ENCODE measurements around the gene CRABP2.

Gene CRABP2

GRCh38 chr1:156707417-156708217, 2.2 kb upstream of the CRABP2 start:
- no peak for DNase-seq

- DNase-seq, result peak; percentile 54
Observed at GRCh38 chr1:156706657-156707416, 1.5 kb upstream of the CRABP2 start.

- DNase-seq, result peak; percentile 82
Observed at GRCh38 chr1:156705918-156706656, 704 bp upstream of the CRABP2 start.

- DNase-seq, result no peak
Observed at GRCh38 chr1:156704930-156705320, 458 bp downstream of the CRABP2 start.

- no peak for DNase-seq
Observed at GRCh38 chr1:156704166-156704711, 1.1 kb downstream of the CRABP2 start.

- DNase-seq, result no peak
Observed at GRCh38 chr1:156703741-156704140, 1.6 kb downstream of the CRABP2 start.

GRCh38 chr1:156703336-156703735, 2.0 kb downstream of the CRABP2 start:
- DNase-seq, result no peak

GRCh38 chr1:156700736-156701531, 4.4 kb downstream of the CRABP2 start:
- DNase-seq, result no peak

- no peak for DNase-seq
Observed at GRCh38 chr1:156698995-156699394, 6.4 kb downstream of the CRABP2 start.

GRCh38 chr1:156697481-156697880, 7.9 kb downstream of the CRABP2 start:
- DNase-seq, result peak; percentile 76

GRCh38 chr1:156696755-156697154, 8.6 kb downstream of the CRABP2 start:
- no peak for DNase-seq

- DNase-seq, result no peak
Observed at GRCh38 chr1:156694690-156694962, 10.8 kb downstream of the CRABP2 start.

- DNase-seq, result no peak
Observed at GRCh38 chr1:156693848-156694689, 11.3 kb downstream of the CRABP2 start.

- peak; percentile 89 for DNase-seq
Observed at GRCh38 chr1:156692925-156693847, 12.2 kb downstream of the CRABP2 start.

GRCh38 chr1:156692441-156692924, 12.9 kb downstream of the CRABP2 start:
- DNase-seq, result peak; percentile 67

- DNase-seq, result peak; percentile 41
Observed at GRCh38 chr1:156691665-156692440, 13.5 kb downstream of the CRABP2 start.

GRCh38 chr1:156691191-156691590, 14.2 kb downstream of the CRABP2 start:
- DNase-seq, result no peak

GRCh38 chr1:156690675-156691036, 14.7 kb downstream of the CRABP2 start:
- DNase-seq, result no peak

GRCh38 chr1:156689953-156690674, 15.3 kb downstream of the CRABP2 start:
- peak; percentile 26 for DNase-seq

All from DMS79 (cell line).